Measurements from ENCODE around the gene MEGF9. TPM values are rescaled to one million over a fixed set of nuclear protein-coding genes. Genes with fewer than 3 reads are reported as not detected.

MEGF9 gene
- total RNA-seq, 3 donors from 2014 or later, result 6.3 to 16.7 (median 9.3) TPM

GRCh38 chr9:120708526-120709224, 5.6 kb downstream of the MEGF9 start:
- Histone ChIP-seq H3K4me1 (ENCODE audit: low read depth) (peaks cover 17% of the 10 kb centered on the region), H3K9me3 (no peaks in the 10 kb centered on the region), H3K4me3 (no peak overlapping the region), H3K36me3 (ENCODE audit: low read depth) (no peaks in the 10 kb centered on the region)
- DNase-seq (no peak), ATAC-seq (no peak)
- intact Hi-C loops (cut with DNase I, micrococcal nuclease), result no loop called here
- TF ChIP-seq, protein P1, sequence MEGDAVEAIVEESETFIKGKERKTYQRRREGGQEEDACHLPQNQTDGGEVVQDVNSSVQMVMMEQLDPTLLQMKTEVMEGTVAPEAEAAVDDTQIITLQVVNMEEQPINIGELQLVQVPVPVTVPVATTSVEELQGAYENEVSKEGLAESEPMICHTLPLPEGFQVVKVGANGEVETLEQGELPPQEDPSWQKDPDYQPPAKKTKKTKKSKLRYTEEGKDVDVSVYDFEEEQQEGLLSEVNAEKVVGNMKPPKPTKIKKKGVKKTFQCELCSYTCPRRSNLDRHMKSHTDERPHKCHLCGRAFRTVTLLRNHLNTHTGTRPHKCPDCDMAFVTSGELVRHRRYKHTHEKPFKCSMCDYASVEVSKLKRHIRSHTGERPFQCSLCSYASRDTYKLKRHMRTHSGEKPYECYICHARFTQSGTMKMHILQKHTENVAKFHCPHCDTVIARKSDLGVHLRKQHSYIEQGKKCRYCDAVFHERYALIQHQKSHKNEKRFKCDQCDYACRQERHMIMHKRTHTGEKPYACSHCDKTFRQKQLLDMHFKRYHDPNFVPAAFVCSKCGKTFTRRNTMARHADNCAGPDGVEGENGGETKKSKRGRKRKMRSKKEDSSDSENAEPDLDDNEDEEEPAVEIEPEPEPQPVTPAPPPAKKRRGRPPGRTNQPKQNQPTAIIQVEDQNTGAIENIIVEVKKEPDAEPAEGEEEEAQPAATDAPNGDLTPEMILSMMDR (IDR thresholded peaks at IDR 0.05), result no peak

DNA sequence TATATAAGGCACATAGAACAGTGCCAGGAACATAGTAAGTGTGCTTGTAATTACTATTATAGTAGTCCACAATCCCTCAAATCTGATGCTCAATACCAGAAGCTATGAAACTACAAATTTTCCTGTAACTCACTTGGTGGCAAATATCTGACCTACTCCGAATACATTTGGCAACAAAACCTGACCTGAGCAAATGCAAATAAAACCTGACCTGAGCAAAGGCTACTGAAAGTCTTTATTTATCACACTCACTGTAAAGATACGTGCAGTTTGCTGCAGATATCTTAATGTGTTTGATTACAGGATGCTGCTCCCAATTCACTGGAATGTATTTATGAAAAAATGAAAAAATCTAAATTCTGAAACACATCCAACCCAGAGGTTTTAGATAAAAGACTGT, 7.1 kb downstream of the MEGF9 start:
- intact Hi-C loops (cut with DNase I, micrococcal nuclease), result no loop called here
- Histone ChIP-seq H3K4me1 (ENCODE audit: low read depth) (peaks cover 5% of the 10 kb centered on the region), H3K9me3 (no peaks in the 10 kb centered on the region), H3K4me3 (no peak overlapping the region), H3K36me3 (ENCODE audit: low read depth) (no peaks in the 10 kb centered on the region)
- TF ChIP-seq, protein P1 (IDR thresholded peaks at IDR 0.05), result no peak
- ATAC-seq (no peak), DNase-seq (no peak)

- ATAC-seq (no peak), DNase-seq (no peak)
- Histone ChIP-seq H3K4me1 (ENCODE audit: low read depth) (no peaks in the 10 kb centered on the region), H3K36me3 (ENCODE audit: low read depth) (no peaks in the 10 kb centered on the region), H3K4me3 (no peak overlapping the region), H3K9me3 (no peaks in the 10 kb centered on the region)
- TF ChIP-seq, protein P1 (IDR thresholded peaks at IDR 0.05), result no peak
- intact Hi-C loops (cut with DNase I, micrococcal nuclease), result no loop called here
Measured at GRCh38 chr9:120705174-120705573, 9.1 kb downstream of the MEGF9 start.

- no peak for DNase-seq
- intact Hi-C loops (cut with DNase I, micrococcal nuclease), result no loop called here
Measured at GRCh38 chr9:120702075-120702474, 12.2 kb downstream of the MEGF9 start.

DNA sequence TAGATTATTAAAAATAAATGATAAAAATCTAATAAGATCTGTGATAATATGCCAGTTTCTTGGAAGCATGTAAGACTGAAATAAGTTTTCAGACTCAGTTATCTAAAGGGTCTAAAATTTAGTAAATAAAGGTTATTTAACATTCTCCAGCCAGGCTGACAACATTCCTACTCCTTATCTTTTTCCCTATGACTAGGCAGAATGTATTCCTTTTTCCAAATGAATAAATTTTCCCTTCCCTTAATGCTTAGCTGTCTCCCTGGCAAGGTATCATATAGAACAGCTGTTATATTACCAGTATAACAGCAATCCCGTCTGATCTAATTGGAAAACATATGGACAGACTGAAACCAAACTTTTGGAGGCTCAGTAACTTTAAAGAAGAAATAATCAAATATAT, 13.0 kb downstream of the MEGF9 start:
- TF ChIP-seq, protein P1 (IDR thresholded peaks at IDR 0.05), result no peak
- no peaks in the 10 kb centered on the region for H3K4me1 ChIP-seq (ENCODE audit: low read depth)
- intact Hi-C loops (cut with DNase I, micrococcal nuclease), result no loop called here
- H3K4me3 ChIP-seq, result no peak overlapping the region
- ATAC-seq (no peak), DNase-seq (no peak)
- H3K36me3 ChIP-seq (ENCODE audit: low read depth), result no peaks in the 10 kb centered on the region
- no peaks in the 10 kb centered on the region for H3K9me3 ChIP-seq

More at GRCh38 chr9:120702075-120702474, 12.2 kb downstream of the MEGF9 start:
- no peak for ATAC-seq
- H3K36me3 ChIP-seq (ENCODE audit: low read depth), result no peaks in the 10 kb centered on the region
- TF ChIP-seq, protein P1 (IDR thresholded peaks at IDR 0.05), result no peak
- no peaks in the 10 kb centered on the region for H3K9me3 ChIP-seq
- no peak overlapping the region for H3K4me3 ChIP-seq
- H3K4me1 ChIP-seq (ENCODE audit: low read depth), result no peaks in the 10 kb centered on the region
